WTC11 (cell line): ENCODE measurements around the gene SHC3. TPM values are rescaled to one million over a fixed set of nuclear protein-coding genes. Genes with fewer than 3 reads are reported as not detected.

Experiments used
- ATAC-seq: fragments of 200-7000 bp; cut with Tn5 transposase; 2 replicates; pipeline ENCODE4 v1.10.0; 2021; ENCODE audit warnings: mild to moderate bottlenecking, moderate library complexity
- CTCF ChIA-PET: fragments of 300-600 bp; sonication (Branson Sonifier 250); formaldehyde crosslinking; loops from one replicate; lab custom pipeline; 2021; ENCODE audit warnings: antibody characterized with exemption; lab: Charles Lee
- POLR2A ChIA-PET: fragments of 350-600 bp; sonication (Branson Sonifier 250); formaldehyde crosslinking; loops from one replicate; lab custom pipeline; 2021; ENCODE audit warnings: antibody characterized with exemption; lab: Charles Lee
- DNase-seq: peaks from one replicate; pipeline ENCODE4 v3.0.0; 2021; ENCODE audit warnings: low spot score
- H3K27ac Mint-ChIP-seq: 2 replicates; pipeline ENCODE4 v1.8.0; 2021; ENCODE audit warnings: mixed read lengths
- H3K27me3 Mint-ChIP-seq: 2 replicates; pipeline ENCODE4 v1.8.0; 2021; ENCODE audit warnings: low read depth, mild to moderate bottlenecking, moderate library complexity, mixed read lengths
- H3K36me3 Mint-ChIP-seq: 2 replicates; pipeline ENCODE4 v1.8.0; 2021; ENCODE audit warnings: mixed read lengths
- H3K4me1 Mint-ChIP-seq: 2 replicates; pipeline ENCODE4 v1.8.0; 2022; ENCODE audit warnings: mixed read lengths
- H3K4me3 Mint-ChIP-seq: 2 replicates; pipeline ENCODE4 v1.8.0; 2021; ENCODE audit warnings: mild to moderate bottlenecking, moderate library complexity, mixed read lengths
- H3K9me3 Mint-ChIP-seq: 2 replicates; pipeline ENCODE4 v1.8.0; 2021; ENCODE audit warnings: mixed read lengths
- AR ChIP-seq: fragments of 250-450 bp; sonication (Bioruptor Pico); IDR thresholded peaks from 2 replicates; pipeline ENCODE4 v1.9.0; 2021; ENCODE audit warnings: mild to moderate bottlenecking
- ELF4 ChIP-seq: sonication (generic); formaldehyde crosslinking; IDR thresholded peaks from 2 replicates; pipeline ENCODE4 v1.8.1; 2022; ENCODE audit warnings: low read depth, mild to moderate bottlenecking, moderate library complexity, missing genetic modification reagents
- FOXK1 ChIP-seq: sonication (generic); formaldehyde crosslinking; IDR thresholded peaks from 2 replicates; pipeline ENCODE4 v1.8.0; 2022; ENCODE audit warnings: mild to moderate bottlenecking, moderate library complexity, missing genetic modification reagents
- FOXP4 ChIP-seq: sonication (generic); formaldehyde crosslinking; IDR thresholded peaks from 2 replicates; pipeline ENCODE4 v1.8.0; 2022; ENCODE audit warnings: mild to moderate bottlenecking, missing genetic modification reagents
- GABPB1 ChIP-seq: sonication (generic); formaldehyde crosslinking; IDR thresholded peaks from 2 replicates; pipeline ENCODE4 v1.8.1; 2023; ENCODE audit warnings: mild to moderate bottlenecking, missing genetic modification reagents
- IRF1 ChIP-seq: sonication (generic); formaldehyde crosslinking; IDR thresholded peaks from 2 replicates; pipeline ENCODE4 v1.8.0; 2023; ENCODE audit warnings: missing genetic modification reagents
- IRF2 ChIP-seq: sonication (generic); formaldehyde crosslinking; IDR thresholded peaks from 2 replicates; pipeline ENCODE4 v1.8.0; 2022; ENCODE audit warnings: low read depth, missing genetic modification reagents, borderline replicate concordance
- NFE2L1 ChIP-seq: sonication (generic); formaldehyde crosslinking; IDR thresholded peaks from 2 replicates; pipeline ENCODE4 v1.8.1; 2023; ENCODE audit warnings: missing genetic modification reagents
- NR2C2 ChIP-seq: sonication (generic); formaldehyde crosslinking; IDR thresholded peaks from 2 replicates; pipeline ENCODE4 v1.8.0; 2022; ENCODE audit warnings: mild to moderate bottlenecking, missing genetic modification reagents
- PRDM15 ChIP-seq: sonication (generic); formaldehyde crosslinking; IDR thresholded peaks from 2 replicates; pipeline ENCODE4 v1.8.0; 2022; ENCODE audit warnings: missing genetic modification reagents
- PRRX2 ChIP-seq: fragments of 250-450 bp; sonication (Bioruptor Pico); IDR thresholded peaks from 2 replicates; pipeline ENCODE4 v1.8.0; 2021; ENCODE audit warnings: mild to moderate bottlenecking
- RELA ChIP-seq: sonication (generic); formaldehyde crosslinking; IDR thresholded peaks from 2 replicates; pipeline ENCODE4 v1.8.1; 2022; ENCODE audit warnings: missing genetic modification reagents, mild to moderate bottlenecking, borderline replicate concordance
- USF1 ChIP-seq: sonication (generic); formaldehyde crosslinking; IDR thresholded peaks from 2 replicates; pipeline ENCODE4 v1.8.0; 2022; ENCODE audit warnings: mild to moderate bottlenecking, missing genetic modification reagents
- ZNF219 ChIP-seq: sonication (generic); formaldehyde crosslinking; IDR thresholded peaks from 2 replicates; pipeline ENCODE4 v1.8.0; 2023; ENCODE audit warnings: missing genetic modification reagents, mild to moderate bottlenecking, borderline replicate concordance
- ZNF396 ChIP-seq: fragments of 250-450 bp; sonication (Bioruptor Pico); IDR thresholded peaks from 2 replicates; pipeline ENCODE4 v1.8.0; 2021; ENCODE audit warnings: mild to moderate bottlenecking, moderate library complexity, borderline replicate concordance
- total RNA-seq: library from RNA; stranded (reverse); gene quantifications from 3 replicates; pipeline ENCODE4 v1.2.3, GENCODE V29; 2021

Gene SHC3
- total RNA-seq, 1 experiment from 2014 or later: 4.9 TPM

GRCh38 chr9:89138463-89139390 is 39.9 kb downstream of the SHC3 start:
- ChIA-PET POLR2A (no interaction called here), CTCF (no interaction called here)
- no peak for ATAC-seq
- peaks cover 36% of the 10 kb centered on the region for H3K36me3 Mint-ChIP-seq
- TF ChIP-seq PRRX2 (CRISPR knock-in tag) (no peak), ZNF219 (CRISPR knock-in tag) (no peak), NFE2L1 (CRISPR knock-in tag) (no peak), AR (CRISPR knock-in tag) (no peak), PRDM15 (CRISPR knock-in tag) (no peak), IRF1 (CRISPR knock-in tag) (no peak), ZNF396 (CRISPR knock-in tag) (no peak), FOXP4 (CRISPR knock-in tag) (no peak), ELF4 (CRISPR knock-in tag) (no peak), NR2C2 (no peak), FOXK1 (no peak), USF1 (CRISPR knock-in tag) (no peak), RELA (no peak), IRF2 (no peak), GABPB1 (no peak)
- no peak overlapping the region for H3K27ac Mint-ChIP-seq
- peaks cover 40% of the 10 kb centered on the region for H3K9me3 Mint-ChIP-seq
- no peak overlapping the region for H3K4me3 Mint-ChIP-seq
- H3K4me1 Mint-ChIP-seq: peaks cover 17% of the 10 kb centered on the region
- no peaks in the 10 kb centered on the region for H3K27me3 Mint-ChIP-seq
- DNase-seq: no peak
